Measurements from ENCODE around the gene GULP1. TPM values are rescaled to one million over a fixed set of nuclear protein-coding genes. Genes with fewer than 3 reads are reported as not detected.

GULP1 gene
- total and polyA plus RNA-seq, 11 donors = 1.1 to 8.3 (median 4.7) TPM

DNA sequence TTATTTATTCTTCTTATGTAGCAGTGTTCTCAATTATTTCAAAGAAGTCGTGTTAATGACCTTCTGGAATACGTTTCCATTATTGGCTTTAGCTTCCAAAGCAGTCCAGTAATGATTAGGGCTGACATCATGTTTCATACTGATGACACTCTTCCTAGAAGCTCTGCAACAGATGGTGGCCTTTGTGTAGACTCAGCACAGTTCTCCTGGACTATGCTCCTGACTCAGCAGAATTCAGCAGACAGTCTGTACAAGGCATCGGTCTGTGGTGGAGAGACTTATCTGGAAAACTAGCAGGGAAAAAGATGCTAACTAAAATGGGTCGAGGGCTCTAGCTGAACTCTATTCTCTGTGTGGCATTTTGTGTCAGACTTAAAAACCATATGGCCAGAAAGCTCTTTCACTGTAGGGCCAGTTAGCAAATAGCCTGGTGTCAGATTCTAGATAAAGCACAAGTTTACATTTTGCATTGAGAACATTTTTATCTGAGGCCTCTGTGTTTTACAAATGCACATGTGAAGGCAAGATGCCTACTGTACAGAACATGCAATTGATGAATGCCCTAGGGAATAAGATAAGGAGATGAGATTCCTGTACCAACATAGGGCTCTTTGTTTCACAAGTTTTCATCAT is 35.1 kb downstream of the GULP1 start:
- ATAC-seq (peak in 1 of 4 donors; percentile 31), DNase-seq (no peak)
- H3K4me3 ChIP-seq = no peak overlapping the region
- H3K4me1 ChIP-seq = peaks cover 0 to 5% (median 0%) of the 10 kb centered on the region in 12 donors
- intact Hi-C loops (cut with DNase I) = no loop called here
- no peaks in the 10 kb centered on the region for H3K27me3 ChIP-seq
- no peak overlapping the region for H3K27ac ChIP-seq
- no peaks in the 10 kb centered on the region for H3K36me3 ChIP-seq
- TF ChIP-seq CTCF (IDR thresholded peaks at IDR 0.05) = no peak
- TF ChIP-seq POLR2A (IDR thresholded peaks at IDR 0.05) = no peak
- no peaks in the 10 kb centered on the region for H3K9me3 ChIP-seq
- WGBS, 4 donors = 66 to 73% (median 69%) methylated on average over 4 of the region's 4 CpGs

- H3K4me3 ChIP-seq = no peak overlapping the region
- H3K9me3 ChIP-seq = no peaks in the 10 kb centered on the region
- H3K36me3 ChIP-seq = no peaks in the 10 kb centered on the region
- TF ChIP-seq POLR2A (IDR thresholded peaks at IDR 0.05) = no peak
- TF ChIP-seq CTCF (IDR thresholded peaks at IDR 0.05) = no peak
- peaks cover 0 to 8% (median 0%) of the 10 kb centered on the region in 12 donors for H3K4me1 ChIP-seq
- no peaks in the 10 kb centered on the region for H3K27me3 ChIP-seq
- DNase-seq = no peak
- ATAC-seq = no peak
- intact Hi-C loops (cut with DNase I) = no loop called here
- no peak overlapping the region for H3K27ac ChIP-seq
These were observed 36.0 kb downstream of the GULP1 start for GRCh38 chr2:188327518-188328213.

- Histone ChIP-seq H3K4me1 (peaks cover 0 to 13% (median 5%) of the 10 kb centered on the region in 12 donors), H3K27ac (no peak overlapping the region), H3K27me3 (no peaks in the 10 kb centered on the region), H3K4me3 (no peak overlapping the region), H3K36me3 (no peaks in the 10 kb centered on the region), H3K9me3 (no peaks in the 10 kb centered on the region)
- DNase-seq (no peak), ATAC-seq (no peak)
- no peak for TF ChIP-seq CTCF (IDR thresholded peaks at IDR 0.05)
- TF ChIP-seq POLR2A (IDR thresholded peaks at IDR 0.05) = no peak
- intact Hi-C loops (cut with DNase I) = no loop called here
- 92 to 98% (median 94%) methylated on average over 1 of the region's 1 CpG for WGBS, 4 donors
These were observed 36.7 kb downstream of the GULP1 start for GRCh38 chr2:188328419-188328818.

DNA sequence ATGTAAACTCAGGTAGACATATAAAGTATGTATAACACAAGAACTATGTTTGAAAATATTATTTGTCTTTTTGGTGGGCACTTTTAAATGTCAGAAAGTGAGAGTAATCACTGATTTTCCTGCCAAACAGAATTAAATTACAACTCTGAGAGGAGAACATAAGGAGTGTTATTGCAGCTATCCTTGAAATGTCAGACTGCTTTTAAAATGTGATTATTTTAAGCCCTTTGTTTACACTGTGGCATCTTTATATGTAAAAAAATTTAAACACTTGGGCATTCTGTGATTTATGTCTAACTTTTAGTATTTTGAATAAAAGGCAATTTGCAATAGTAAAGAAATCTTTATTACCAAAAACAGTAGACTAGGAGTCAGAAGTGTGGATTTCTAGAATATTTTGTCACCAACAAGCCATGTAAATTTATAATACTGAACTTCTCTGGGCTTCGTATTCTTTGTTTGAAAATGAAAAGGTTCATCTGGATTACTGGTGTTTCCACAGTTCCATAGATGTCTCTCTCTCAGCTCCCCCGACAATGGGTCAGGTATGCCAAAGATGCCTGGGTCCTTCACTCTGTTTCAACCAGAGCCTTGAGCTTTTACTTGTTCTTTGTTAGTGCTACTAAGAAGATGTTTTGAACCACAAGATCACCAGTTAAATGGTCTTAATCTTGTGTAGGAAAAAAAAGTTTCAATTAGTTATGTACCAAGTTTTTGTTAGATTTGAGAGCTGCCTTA is 38.8 kb downstream of the GULP1 start:
- DNase-seq = no peak
- Histone ChIP-seq H3K4me3 (no peak overlapping the region), H3K9me3 (no peaks in the 10 kb centered on the region), H3K36me3 (no peaks in the 10 kb centered on the region), H3K27me3 (no peaks in the 10 kb centered on the region), H3K4me1 (peaks cover 0 to 24% (median 9%) of the 10 kb centered on the region in 12 donors), H3K27ac (no peak overlapping the region)
- TF ChIP-seq POLR2A (IDR thresholded peaks at IDR 0.05) (no peak), CTCF (IDR thresholded peaks at IDR 0.05) (no peak)
- intact Hi-C loops (cut with DNase I) = no loop called here
- WGBS, 4 donors = 93 to 100% (median 95%) methylated on average over 2 of the region's 2 CpGs
- ATAC-seq = no peak
